Esophagus muscularis mucosa (tissue), 4 donors: ENCODE measurements around the gene TSNAXIP1. TPM values are rescaled to one million over a fixed set of nuclear protein-coding genes. Genes with fewer than 3 reads are reported as not detected.

Source experiments
- DNase-seq: peaks from one replicate; pipeline ENCODE4 v3.0.0-alpha.2; 2017; ENCODE audit errors: extremely low spot score
- H3K27ac ChIP-seq, 4 donors: fragments of 200-600 bp; sonication (generic); replicated peaks in 1 of 4; 1 replicate in 3 of 4; 2 replicates in 1 of 4; pipeline ENCODE4 v1.5.1; 2016 to 2019; ENCODE audit warnings: mild to moderate bottlenecking in 1 of 4
- H3K27me3 ChIP-seq, 4 donors: fragments of 200-600 bp; sonication (generic); one replicate each; pipeline versions ENCODE4 v1.5.1 to v1.6.0; 2016 to 2019
- H3K36me3 ChIP-seq, 4 donors: fragments of 200-600 bp; sonication (generic); one replicate each; pipeline ENCODE4 v1.5.1; 2016 to 2019
- H3K4me1 ChIP-seq, 4 donors: fragments of 200-600 bp; sonication (generic); one replicate each; pipeline ENCODE4 v1.5.1; 2016 to 2019
- H3K4me3 ChIP-seq, 4 donors: fragments of 200-600 bp; sonication (generic); 1 replicate in 2 of 4; 2 replicates in 2 of 4; pipeline ENCODE4 v1.5.1; 2016 to 2019; ENCODE audit warnings: mild to moderate bottlenecking in 4 of 4, moderate library complexity in 1 of 4
- H3K9me3 ChIP-seq, 4 donors: fragments of 200-600 bp; sonication (generic); 1 replicate in 3 of 4; 2 replicates in 1 of 4; pipeline ENCODE4 v1.5.1; 2016 to 2019
- EP300 ChIP-seq: sonication (generic); formaldehyde crosslinking; IDR thresholded peaks from one replicate; pipeline ENCODE4 v1.6.1; 2017; ENCODE audit warnings: antibody characterized with exemption
- POLR2A ChIP-seq: fragments of 450-650 bp; IDR thresholded peaks from one replicate; pipeline ENCODE4 v1.6.1; 2017; ENCODE audit warnings: antibody characterized with exemption, moderate library complexity, mild to moderate bottlenecking, low read depth
- POLR2AphosphoS5 ChIP-seq, 2 donors: sonication (generic); formaldehyde crosslinking; IDR thresholded peaks; one replicate each; pipeline ENCODE4 v1.6.1; 2017; ENCODE audit warnings: antibody characterized with exemption in 2 of 2
- WGBS: methylation state at CpG from one replicate; pipeline ENCODE4 v1.1.5; 2018; 5-methylcytosine and 5-hydroxymethylcytosine counted together
- intact Hi-C: fragments of 100-400 bp; cut with DNase I; formaldehyde crosslinking; loops from one replicate; pipeline ENCODE4 v1.15.1; 2023
- small RNA-seq, 3 donors: library from RNA; depleted of rRNA; stranded (forward); fragments of <200 nt; gene quantifications; one replicate each; pipeline ENCODE3, GENCODE V24; 2016
- total RNA-seq, 4 donors: library from RNA; depleted of rRNA; stranded (reverse); fragments of >200 nt; gene quantifications; one replicate each; pipeline versions ENCODE4 v1.1.0 to v1.2.1, GENCODE V29; 2016
- TF ChIP-seq, protein P1 (sequence below), 3 experiments: fragments of 200-600 bp in 2 of 3; fragments of 450-650 bp in 1 of 3; sonication (generic) in 2 of 3; IDR thresholded peaks; one replicate each; pipeline ENCODE4 v1.5.1; 2017 to 2019; ENCODE audit warnings: antibody characterized with exemption in 3 of 3, mild to moderate bottlenecking in 2 of 3, moderate library complexity in 1 of 3

The TSNAXIP1 gene
- total RNA-seq, 4 donors from 2014 or later = 0.83 to 2.2 (median 1.1) TPM

DNA sequence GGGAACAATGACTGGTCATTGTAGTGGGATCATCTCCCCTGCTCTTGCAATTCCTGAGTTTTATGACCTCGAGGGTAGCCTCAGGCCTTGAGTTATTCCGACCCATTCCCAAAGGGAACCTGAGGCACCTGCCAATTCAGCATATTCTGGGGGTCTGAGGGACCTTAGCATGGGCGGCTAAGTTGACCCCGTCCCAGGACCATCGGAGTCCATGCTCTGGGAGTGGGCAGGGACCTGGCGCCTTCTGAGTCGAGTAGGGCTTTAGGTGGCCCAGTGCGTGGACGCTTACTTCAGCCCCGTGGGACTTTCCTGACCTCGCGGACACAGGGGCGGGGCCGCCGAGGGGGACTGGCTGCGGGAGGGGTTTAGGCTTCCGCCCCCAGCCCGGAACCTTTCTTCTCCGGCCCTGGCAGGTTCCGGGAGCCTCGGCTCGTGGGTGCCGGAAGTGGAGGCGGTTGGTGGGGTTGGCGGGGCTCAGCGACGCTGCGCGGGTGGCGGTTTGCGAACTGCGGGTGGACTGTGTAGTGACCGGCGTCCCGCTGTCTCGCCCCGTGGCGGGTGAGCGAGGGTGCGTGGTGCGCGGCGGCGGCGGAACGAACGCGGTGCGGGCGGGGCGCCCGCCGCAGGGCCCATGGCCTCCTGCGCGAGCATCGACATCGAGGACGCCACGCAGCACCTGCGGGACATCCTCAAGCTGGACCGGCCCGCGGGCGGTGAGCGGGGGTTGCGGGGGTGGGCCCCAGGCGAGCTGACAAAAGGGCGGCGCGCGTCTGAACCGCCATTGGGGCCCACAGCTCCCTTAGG lies 66.1 kb downstream of the TSNAXIP1 start, which contains the start of gene EDC4:
EDC4 (plus strand) TSS at position 422 of the 804 bp plus-strand sequence; CDS start at position 632, 210 bp downstream.
- intact Hi-C loops = loop anchor here (5.0 kb wide), 1 partner anchor 56 kb away; no protein-coding TSS in a partner anchor
- TF ChIP-seq, protein P1, sequence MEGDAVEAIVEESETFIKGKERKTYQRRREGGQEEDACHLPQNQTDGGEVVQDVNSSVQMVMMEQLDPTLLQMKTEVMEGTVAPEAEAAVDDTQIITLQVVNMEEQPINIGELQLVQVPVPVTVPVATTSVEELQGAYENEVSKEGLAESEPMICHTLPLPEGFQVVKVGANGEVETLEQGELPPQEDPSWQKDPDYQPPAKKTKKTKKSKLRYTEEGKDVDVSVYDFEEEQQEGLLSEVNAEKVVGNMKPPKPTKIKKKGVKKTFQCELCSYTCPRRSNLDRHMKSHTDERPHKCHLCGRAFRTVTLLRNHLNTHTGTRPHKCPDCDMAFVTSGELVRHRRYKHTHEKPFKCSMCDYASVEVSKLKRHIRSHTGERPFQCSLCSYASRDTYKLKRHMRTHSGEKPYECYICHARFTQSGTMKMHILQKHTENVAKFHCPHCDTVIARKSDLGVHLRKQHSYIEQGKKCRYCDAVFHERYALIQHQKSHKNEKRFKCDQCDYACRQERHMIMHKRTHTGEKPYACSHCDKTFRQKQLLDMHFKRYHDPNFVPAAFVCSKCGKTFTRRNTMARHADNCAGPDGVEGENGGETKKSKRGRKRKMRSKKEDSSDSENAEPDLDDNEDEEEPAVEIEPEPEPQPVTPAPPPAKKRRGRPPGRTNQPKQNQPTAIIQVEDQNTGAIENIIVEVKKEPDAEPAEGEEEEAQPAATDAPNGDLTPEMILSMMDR (IDR thresholded peaks at IDR 0.05) = peak in 1 of 3 experiments; percentile 20
- TF ChIP-seq EP300 (no peak), POLR2A (peak; percentile 60), POLR2AphosphoS5 (IDR thresholded peaks at IDR 0.05) (peak; percentile 88 to 89)
- Histone ChIP-seq H3K27me3 (no peaks in the 10 kb centered on the region), H3K4me3 (peak within 1 kb of the TSS; percentile 87 to 100 (median 96)), H3K9me3 (no peaks in the 10 kb centered on the region), H3K27ac (peak within 1 kb of the TSS; percentile 83 to 91 (median 88)), H3K36me3 (peaks cover 30 to 69% (median 61%) of the 10 kb centered on the region in 4 donors), H3K4me1 (peaks cover 26 to 49% (median 36%) of the 10 kb centered on the region in 4 donors)
- peak; percentile 94 for DNase-seq
- 1% methylated on average over 48 of the region's 72 CpGs for WGBS

GRCh38 chr16:67873435-67874370 lies 67.0 kb downstream of the TSNAXIP1 start:
- intact Hi-C loops = loop anchor here (5.0 kb wide), 1 partner anchor 56 kb away; no protein-coding TSS in a partner anchor
- no peaks in the 10 kb centered on the region for H3K27me3 ChIP-seq
- peaks cover 26 to 49% (median 36%) of the 10 kb centered on the region in 4 donors for H3K4me1 ChIP-seq
- H3K36me3 ChIP-seq = peaks cover 31 to 69% (median 61%) of the 10 kb centered on the region in 4 donors
- 14% methylated on average over 23 of the region's 23 CpGs for WGBS
- no peak for TF ChIP-seq EP300
- no peak for TF ChIP-seq POLR2A
- TF ChIP-seq POLR2AphosphoS5 (IDR thresholded peaks at IDR 0.05) = no peak
- TF ChIP-seq, protein P1 (IDR thresholded peaks at IDR 0.05) = no peak
- no peaks in the 10 kb centered on the region for H3K9me3 ChIP-seq
- peak overlapping the region; percentile 83 to 91 (median 88) for H3K27ac ChIP-seq
- H3K4me3 ChIP-seq = peak overlapping the region; percentile 87 to 100 (median 96)
- DNase-seq = no peak

DNA sequence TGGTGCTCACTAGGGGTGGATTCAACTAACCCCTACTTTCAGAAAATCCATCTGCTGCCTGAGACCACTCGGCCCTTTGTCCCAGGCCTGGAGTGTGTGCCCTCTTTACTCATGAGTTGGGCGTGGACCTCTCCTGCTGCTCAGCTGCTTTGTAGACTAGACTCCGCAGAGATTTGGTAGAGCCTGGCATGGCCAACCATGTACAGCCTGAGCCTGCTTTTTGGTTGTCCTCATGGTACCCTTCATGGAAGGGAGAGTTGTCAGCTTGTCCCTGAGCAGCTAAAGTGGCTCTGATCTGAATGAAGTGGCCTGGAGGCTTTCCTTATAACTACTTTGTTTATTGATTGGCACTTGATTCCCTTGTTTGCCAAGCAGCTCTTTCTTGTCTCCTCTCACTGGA lies 67.7 kb downstream of the TSNAXIP1 start:
- 46% methylated on average over 3 of the region's 3 CpGs for WGBS
- intact Hi-C loops = loop anchor here (5.0 kb wide), 1 partner anchor 57 kb away; no protein-coding TSS in a partner anchor
- peaks cover 35 to 69% (median 61%) of the 10 kb centered on the region in 4 donors for H3K36me3 ChIP-seq

GRCh38 chr16:67877064-67877463 lies 70.4 kb downstream of the TSNAXIP1 start:
- H3K9me3 ChIP-seq = no peaks in the 10 kb centered on the region
- no peak overlapping the region for H3K27ac ChIP-seq
- no peaks in the 10 kb centered on the region for H3K27me3 ChIP-seq
- intact Hi-C loops = no loop called here
- peaks cover 35 to 43% (median 37%) of the 10 kb centered on the region in 4 donors for H3K4me1 ChIP-seq
- H3K36me3 ChIP-seq = peaks cover 58 to 69% (median 65%) of the 10 kb centered on the region in 4 donors
- no peak overlapping the region for H3K4me3 ChIP-seq
- no peak for TF ChIP-seq POLR2AphosphoS5 (IDR thresholded peaks at IDR 0.05)
- no peak for TF ChIP-seq EP300
- no peak for TF ChIP-seq POLR2A
- TF ChIP-seq, protein P1 (IDR thresholded peaks at IDR 0.05) = no peak
- DNase-seq = no peak
- WGBS = 91% methylated on average over 5 of the region's 11 CpGs

More for the DNA sequence above, 67.7 kb downstream of the TSNAXIP1 start:
- peak overlapping the region; percentile 87 to 100 (median 96) for H3K4me3 ChIP-seq
- H3K4me1 ChIP-seq = peaks cover 26 to 46% (median 36%) of the 10 kb centered on the region in 4 donors
- no peaks in the 10 kb centered on the region for H3K27me3 ChIP-seq
- H3K27ac ChIP-seq = no peak overlapping the region
- H3K9me3 ChIP-seq = no peaks in the 10 kb centered on the region
- TF ChIP-seq POLR2A (no peak), POLR2AphosphoS5 (IDR thresholded peaks at IDR 0.05) (no peak), EP300 (no peak)
- TF ChIP-seq, protein P1 (IDR thresholded peaks at IDR 0.05) = no peak
- DNase-seq = no peak

Small RNA genes within 50 kb of the gene (small RNA-seq; reads per million reads assigned to genes)
- 0 reads per million in 3 donors for gene AC040162.2

Other genes with a start within 250 kb of the TSNAXIP1 start
- 10 to 100 TPM; 27.5 to 46.3 (median 38.5) TPM for gene CTCF, start 244.4 kb upstream of the TSNAXIP1 start, total RNA-seq
- 1 to 10 TPM in 1 of 4 donors, under 1 TPM in 3; 0.52 to 1.2 (median 0.76) TPM for gene CARMIL2, start 161.7 kb upstream of the TSNAXIP1 start, total RNA-seq
- 10 to 100 TPM; 22.0 to 31.6 (median 29.3) TPM for gene ACD, start 146.6 kb upstream of the TSNAXIP1 start, total RNA-seq
- gene PARD6A, start 145.9 kb upstream of the TSNAXIP1 start, total RNA-seq = 10 to 100 TPM; 11.3 to 22.8 (median 16.0) TPM
- 10 to 100 TPM; 24.5 to 47.3 (median 35.6) TPM for gene ENKD1, start 140.1 kb upstream of the TSNAXIP1 start, total RNA-seq
- 10 to 100 TPM in 2 of 4 donors, 1 to 10 TPM in 2; 5.1 to 15.6 (median 9.1) TPM for gene C16orf86, start 140.1 kb upstream of the TSNAXIP1 start, total RNA-seq
- 10 to 100 TPM in 3 of 4 donors, 1 to 10 TPM in 1; 9.1 to 24.2 (median 20.8) TPM for gene GFOD2, start 87.6 kb upstream of the TSNAXIP1 start, total RNA-seq
- 10 to 100 TPM in 2 of 4 donors, 1 to 10 TPM in 2; 5.8 to 12.2 (median 8.6) TPM for gene RANBP10, start 329 bp upstream of the TSNAXIP1 start, total RNA-seq
- 100 to 1,000 TPM in 1 of 4 donors, 10 to 100 TPM in 3; 60.2 to 101 (median 78.3) TPM for gene THAP11, start 35.4 kb downstream of the TSNAXIP1 start, total RNA-seq
- 100 to 1,000 TPM; 101 to 246 (median 174) TPM for gene NUTF2, start 40.0 kb downstream of the TSNAXIP1 start, total RNA-seq
- gene CENPT, start 40.8 kb downstream of the TSNAXIP1 start, total RNA-seq = 10 to 100 TPM; 30.3 to 50.7 (median 33.2) TPM
- 10 to 100 TPM; 49.9 to 70.9 (median 52.0) TPM for gene EDC4, start 66.2 kb downstream of the TSNAXIP1 start, total RNA-seq
- gene NRN1L, start 78.0 kb downstream of the TSNAXIP1 start, total RNA-seq = 1 to 10 TPM in 1 of 4 donors, under 1 TPM in 1, not detected in 2; 0.99 to 1.7 TPM
- gene PSKH1, start 86.4 kb downstream of the TSNAXIP1 start, total RNA-seq = 10 to 100 TPM; 16.1 to 35.4 (median 26.4) TPM
- 1 to 10 TPM in 1 of 4 donors, under 1 TPM in 2, not detected in 1; 0.80 to 1.1 (median 0.99) TPM for gene CTRL, start 125.0 kb downstream of the TSNAXIP1 start, total RNA-seq
- 10 to 100 TPM; 17.2 to 51.6 (median 36.1) TPM for gene PSMB10, start 130.0 kb downstream of the TSNAXIP1 start, total RNA-seq
- 10 to 100 TPM; 13.9 to 43.1 (median 22.0) TPM for gene LCAT, start 137.2 kb downstream of the TSNAXIP1 start, total RNA-seq
- gene SLC12A4, start 161.7 kb downstream of the TSNAXIP1 start, total RNA-seq = 100 to 1,000 TPM in 1 of 4 donors, 10 to 100 TPM in 3; 65.8 to 142 (median 81.3) TPM
- gene DPEP3, start 173.6 kb downstream of the TSNAXIP1 start, total RNA-seq = under 1 TPM in 1 of 4 donors, not detected in 3; 0.17 TPM
- gene DPEP2, start 192.6 kb downstream of the TSNAXIP1 start, total RNA-seq = 1 to 10 TPM; 1.4 to 5.5 (median 3.7) TPM
- not detected for gene DPEP2NB, start 209.0 kb downstream of the TSNAXIP1 start, total RNA-seq
- gene DDX28, start 216.3 kb downstream of the TSNAXIP1 start, total RNA-seq = 10 to 100 TPM in 1 of 4 donors, 1 to 10 TPM in 3; 5.0 to 10.1 (median 8.4) TPM
- gene DUS2, start 216.4 kb downstream of the TSNAXIP1 start, total RNA-seq = 10 to 100 TPM in 1 of 4 donors, 1 to 10 TPM in 3; 8.4 to 12.5 (median 9.7) TPM